Bone marrow (tissue), 2 donors: ENCODE data around the gene ACLY.
A peak's percentile ranks its signal among the peaks of the same experiment; 100 is the strongest.
"Not testable (repeated sequence)": the region's sequence is repeated elsewhere in the genome, so short reads cannot be mapped to it uniquely, and the experiment has no call there.

Experiments
- DNase-seq, 2 donors: peaks; one replicate each; lab custom pipeline; 2025; lab: John Stamatoyannopoulos, UW

ACLY gene

GRCh38 chr17:41835800-41836549, 82.8 kb downstream of the ACLY start, which contains the start of gene NT5C3B:
TSS of gene NT5C3B (minus strand) at chr17:41836232. CDS start at chr17:41836193, 39 bp downstream.
- peak in 1 of 2 donors; percentile 19 for DNase-seq

- DNase-seq: no peak
These were observed 83.4 kb downstream of the ACLY start for GRCh38 chr17:41835214-41835799.

GRCh38 chr17:41829961-41830360, 88.8 kb downstream of the ACLY start:
- DNase-seq: not testable (repeated sequence)

- no peak for DNase-seq
These were observed 93.4 kb downstream of the ACLY start for GRCh38 chr17:41825175-41825845.

GRCh38 chr17:41824086-41824485, 94.7 kb downstream of the ACLY start:
- DNase-seq: no peak

- DNase-seq: no peak
These were observed 95.2 kb downstream of the ACLY start for GRCh38 chr17:41823580-41823979.

GRCh38 chr17:41823141-41823524, 95.6 kb downstream of the ACLY start:
- DNase-seq: no peak

- no peak for DNase-seq
These were observed 96.3 kb downstream of the ACLY start for GRCh38 chr17:41822216-41823140.

- no peak for DNase-seq
These were observed 97.0 kb downstream of the ACLY start for GRCh38 chr17:41821776-41822175.

GRCh38 chr17:41818024-41818423, 100.7 kb downstream of the ACLY start:
- DNase-seq: no peak
